GM19193 (cell line): ENCODE results near the gene UPF2.

Source experiments
- POLR2A ChIP-seq: IDR thresholded peaks from 4 replicates; pipeline ENCODE4 v1.6.1; 2011; ENCODE audit not compliant: insufficient read depth, insufficient read length; ENCODE audit errors: extremely low read depth

UPF2 gene

DNA sequence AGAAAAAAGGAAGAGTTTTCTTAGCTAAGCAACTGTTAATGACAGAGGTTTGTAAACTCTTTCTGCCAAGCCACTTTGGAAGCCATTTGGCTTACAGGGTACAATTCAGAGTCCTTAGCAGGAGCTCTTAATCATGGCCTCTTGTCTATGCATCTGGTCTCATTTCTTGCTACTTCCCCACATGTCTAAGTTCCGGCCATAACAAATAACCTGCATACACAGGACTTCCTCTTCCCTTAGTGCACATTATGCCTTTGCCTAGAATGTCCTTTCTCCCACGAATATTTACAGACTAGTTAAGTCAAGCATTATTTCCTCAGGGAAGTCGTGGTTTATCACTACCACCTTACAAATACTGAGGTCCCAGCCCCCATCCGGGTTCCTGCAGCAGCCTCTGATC, 8.6 kb upstream of the UPF2 start:
- TF ChIP-seq POLR2A, result no peak

DNA sequence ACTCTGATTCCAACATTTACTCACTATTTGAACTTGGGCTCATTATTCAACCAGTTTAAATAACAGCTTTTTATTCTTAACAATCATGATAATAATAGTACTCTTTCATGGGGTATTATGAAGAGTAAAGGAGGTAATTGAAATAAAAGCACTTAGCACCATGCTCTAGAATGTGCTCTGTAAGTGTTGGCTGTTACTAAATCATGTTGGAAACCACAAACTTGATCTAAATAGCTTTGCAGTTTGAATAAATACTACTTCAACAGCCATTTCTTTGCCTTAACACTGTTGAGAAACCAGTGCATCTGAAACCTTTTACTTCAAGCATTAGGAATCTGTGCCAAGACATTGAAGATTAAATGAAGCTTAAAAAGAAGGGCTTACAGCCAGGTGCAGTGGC, 7.9 kb upstream of the UPF2 start:
- TF ChIP-seq POLR2A, result no peak

DNA sequence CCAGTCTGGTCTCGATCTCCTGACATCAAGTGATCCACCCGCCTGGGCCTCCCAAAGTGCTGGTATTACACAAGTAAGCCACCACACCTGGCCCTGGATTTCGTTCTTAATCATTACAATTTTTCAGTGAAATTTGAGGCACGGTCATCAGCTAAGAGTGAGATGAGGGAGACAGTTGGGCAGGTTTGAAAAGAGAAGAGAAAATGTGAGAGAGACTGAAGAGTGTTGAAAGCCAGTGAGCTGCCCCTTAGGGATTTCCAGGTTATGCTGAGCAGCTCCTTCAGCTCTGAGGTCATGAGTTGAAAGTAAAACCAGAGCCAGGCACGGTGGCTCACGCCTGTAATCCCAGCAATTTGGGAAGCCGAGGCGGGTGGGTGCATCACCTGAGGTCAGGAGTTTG, 5.9 kb upstream of the UPF2 start:
- TF ChIP-seq POLR2A, result no peak

DNA sequence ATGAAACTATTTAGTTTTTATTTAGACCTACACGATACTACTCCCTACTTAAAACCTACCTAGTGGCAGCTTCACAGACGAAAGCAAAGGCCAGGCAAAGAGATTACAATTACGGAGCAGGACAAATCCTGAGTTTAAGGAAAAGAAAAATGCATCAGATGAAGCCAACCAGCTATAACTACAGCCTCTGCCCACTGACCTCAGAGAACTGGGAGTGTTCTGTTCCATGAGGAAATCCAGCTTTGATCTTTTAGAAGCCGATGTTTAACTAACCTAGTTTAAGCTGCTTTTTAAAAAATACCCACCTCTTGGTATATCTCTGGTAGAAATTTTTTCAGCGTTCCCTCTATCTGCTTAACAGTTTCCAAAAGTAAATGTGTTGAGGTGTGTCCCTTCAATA, 3.0 kb upstream of the UPF2 start:
- no peak for TF ChIP-seq POLR2A

DNA sequence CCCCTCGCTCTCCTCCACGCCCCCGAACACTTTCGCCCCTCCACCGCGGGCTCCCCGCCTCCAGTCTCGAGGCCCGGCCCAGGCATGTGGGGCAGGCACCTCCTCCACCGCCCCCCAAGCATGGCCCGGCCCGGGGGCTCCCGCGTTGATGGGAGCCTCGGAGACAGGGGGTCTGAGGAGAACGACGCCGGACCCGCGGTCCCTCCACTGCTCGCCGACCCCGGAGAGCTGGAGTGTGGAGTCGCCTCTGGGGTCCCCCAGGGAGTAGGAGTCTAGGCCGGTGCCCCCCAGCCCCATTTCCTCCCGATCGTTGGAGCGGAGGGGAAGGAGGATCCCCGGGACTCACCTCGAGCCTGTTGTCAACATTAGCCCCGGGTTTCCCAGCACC, 206 bp downstream of the UPF2 start:
- peak; percentile 54 for TF ChIP-seq POLR2A

DNA sequence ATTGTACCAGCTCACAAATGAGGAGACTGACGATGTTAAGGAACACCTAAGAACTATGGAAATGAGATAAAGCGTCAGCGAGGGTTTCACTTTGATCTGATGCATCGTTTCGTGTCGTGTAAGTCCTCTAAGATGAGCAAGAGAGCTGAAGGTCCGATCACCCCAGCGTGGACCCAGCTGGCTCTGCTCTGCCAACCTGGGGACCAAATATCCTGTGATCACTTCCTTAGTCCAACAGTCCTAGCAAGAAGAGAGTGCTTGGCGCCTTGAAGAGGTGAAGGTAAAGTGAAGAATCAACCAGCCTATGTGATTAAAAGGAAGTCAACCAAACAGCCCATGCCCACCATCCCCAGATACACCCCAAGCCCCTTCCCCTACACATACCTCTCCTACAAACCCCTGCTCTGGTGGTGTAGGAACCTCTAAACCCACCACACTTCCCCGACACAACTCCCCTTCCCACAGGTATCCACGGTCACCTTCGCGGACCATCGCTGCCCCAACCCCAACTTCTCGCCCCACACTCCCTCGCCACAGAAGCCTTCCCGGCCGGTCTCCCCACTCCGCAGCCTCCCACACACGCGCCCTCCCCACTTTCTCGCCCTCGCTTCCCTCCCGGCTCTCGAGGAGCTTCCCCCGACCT, 722 bp downstream of the UPF2 start:
- peak; percentile 52 for TF ChIP-seq POLR2A

DNA sequence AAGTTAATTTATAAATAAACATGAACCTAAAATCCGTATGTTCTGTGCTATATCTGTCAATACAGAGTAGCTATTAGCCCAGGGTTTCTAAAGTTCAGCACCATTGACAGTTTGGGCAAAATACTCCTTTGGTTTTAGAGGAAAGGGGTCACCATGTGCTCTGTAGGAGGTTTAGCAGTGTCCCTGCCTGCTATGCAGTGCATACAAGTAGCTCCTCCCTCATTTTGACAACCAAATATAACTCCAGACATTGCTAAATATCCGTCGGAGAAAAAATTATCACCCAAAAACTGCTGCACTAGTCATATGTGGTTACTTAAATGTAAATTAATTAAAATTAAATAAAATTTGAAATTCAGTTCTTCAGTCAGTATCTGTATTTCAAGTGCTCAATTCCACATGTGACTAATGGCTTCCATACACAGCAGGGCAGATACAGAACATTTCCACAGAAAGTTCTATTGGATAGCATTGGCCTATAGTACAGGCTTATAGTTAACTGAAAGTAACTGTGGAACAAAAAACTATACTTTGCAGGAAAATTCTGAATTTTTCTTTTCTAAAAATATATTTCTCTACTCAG, 6.4 kb downstream of the UPF2 start:
- no peak for TF ChIP-seq POLR2A

DNA sequence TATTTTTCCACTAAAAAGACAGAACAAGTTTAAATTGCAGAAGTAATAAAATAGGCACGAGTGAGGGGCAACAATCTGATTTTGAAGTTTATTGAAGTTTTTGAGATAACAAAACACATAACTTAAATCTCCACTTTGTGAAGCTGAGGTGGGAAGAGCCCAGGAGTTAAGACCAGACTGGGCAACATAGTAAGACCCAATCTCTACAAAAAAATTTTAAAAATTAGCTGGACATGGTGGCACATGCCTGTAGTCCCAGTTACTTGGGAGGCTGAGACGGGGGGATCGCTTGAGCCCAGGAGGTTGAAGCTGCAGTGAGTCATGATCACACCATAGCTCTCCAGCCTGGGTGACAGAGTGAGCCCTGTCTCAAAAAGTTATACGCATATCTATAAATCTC, 11.2 kb downstream of the UPF2 start:
- TF ChIP-seq POLR2A, result no peak

DNA sequence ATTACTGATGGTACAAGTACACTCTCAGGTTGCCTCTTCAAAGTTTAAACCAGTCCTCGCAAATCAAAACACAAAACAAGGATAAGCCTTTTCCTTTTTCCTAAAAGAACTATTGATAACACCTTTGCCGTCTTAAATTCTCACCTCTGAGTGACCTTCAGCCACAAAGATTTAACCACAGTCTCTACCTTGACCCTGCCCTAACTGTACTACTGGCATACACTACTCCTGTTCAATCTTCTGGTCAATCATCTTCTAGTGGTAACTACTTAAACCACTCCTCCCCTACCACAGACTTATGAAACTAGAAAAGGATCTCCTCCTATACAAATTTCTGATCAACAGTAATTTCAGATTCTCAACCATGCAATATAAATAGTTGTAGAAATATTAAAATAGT, 15.1 kb downstream of the UPF2 start:
- TF ChIP-seq POLR2A, result no peak

DNA sequence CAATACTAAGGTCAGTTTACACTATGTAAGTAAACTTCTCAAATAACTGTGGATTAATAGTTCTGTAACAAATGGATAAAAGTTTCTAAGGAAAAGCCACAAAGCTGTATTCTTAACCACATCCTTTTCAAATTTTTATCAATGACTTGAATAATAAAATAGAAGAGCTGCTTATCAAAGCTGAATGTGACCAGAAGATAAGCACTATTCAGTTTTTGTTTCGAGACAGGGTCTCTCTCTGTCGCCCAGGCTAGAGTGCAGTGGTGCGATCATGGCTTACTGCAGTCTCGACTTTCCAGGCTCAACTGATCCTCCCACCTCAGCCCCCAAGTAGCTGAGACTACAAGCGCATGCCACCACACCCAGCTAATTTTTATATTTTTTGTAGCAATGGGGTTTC, 17.0 kb downstream of the UPF2 start:
- TF ChIP-seq POLR2A, result no peak

DNA sequence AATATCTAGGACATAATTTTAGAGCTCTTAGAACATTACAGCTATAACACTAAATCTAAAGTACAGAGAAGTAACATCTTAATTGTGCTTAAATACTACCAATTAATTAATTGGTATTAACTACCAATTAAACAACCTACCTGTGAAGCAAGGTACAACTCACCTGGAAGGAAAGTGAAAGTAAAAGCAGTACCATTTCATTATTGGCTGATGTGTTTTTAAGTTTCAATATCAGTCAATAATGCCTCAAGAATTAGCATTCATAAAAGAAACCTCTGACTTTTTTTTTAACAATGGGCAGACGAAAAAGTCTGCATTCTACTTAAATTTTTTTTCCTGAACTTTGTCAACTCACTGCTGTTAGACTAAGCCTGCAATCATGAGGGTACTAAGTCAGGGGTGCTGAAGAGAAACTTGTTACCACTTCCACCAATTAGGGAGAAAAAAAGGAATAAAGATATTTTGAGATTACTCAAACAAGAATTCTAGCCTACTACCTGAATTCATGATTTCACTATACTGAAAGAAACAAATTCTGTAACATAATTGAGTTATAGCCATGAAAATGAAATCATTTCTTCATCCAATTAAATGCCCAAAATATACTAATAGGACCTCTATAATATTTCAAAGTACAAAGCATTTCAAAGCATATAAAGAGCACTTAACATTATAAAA, 19.9 kb downstream of the UPF2 start:
- TF ChIP-seq POLR2A, result no peak

DNA sequence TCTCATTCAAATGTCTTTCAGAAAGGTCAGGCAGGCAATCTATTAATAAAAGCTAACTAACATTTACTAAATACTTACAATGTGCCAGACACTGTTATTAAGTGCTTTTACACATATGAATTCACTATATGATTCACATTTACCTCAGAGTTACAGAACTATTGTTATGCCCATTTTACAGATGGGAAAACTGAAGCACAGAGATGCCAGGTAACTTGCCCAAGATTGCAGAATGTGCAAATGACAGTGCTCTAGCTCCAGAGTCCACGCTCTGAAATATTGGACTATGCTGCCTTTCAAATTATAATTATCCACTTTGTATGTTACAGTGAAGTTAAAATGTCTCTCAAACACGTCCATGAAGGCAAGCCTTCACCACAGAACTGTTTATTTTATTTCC, 22.0 kb downstream of the UPF2 start:
- TF ChIP-seq POLR2A, result no peak

DNA sequence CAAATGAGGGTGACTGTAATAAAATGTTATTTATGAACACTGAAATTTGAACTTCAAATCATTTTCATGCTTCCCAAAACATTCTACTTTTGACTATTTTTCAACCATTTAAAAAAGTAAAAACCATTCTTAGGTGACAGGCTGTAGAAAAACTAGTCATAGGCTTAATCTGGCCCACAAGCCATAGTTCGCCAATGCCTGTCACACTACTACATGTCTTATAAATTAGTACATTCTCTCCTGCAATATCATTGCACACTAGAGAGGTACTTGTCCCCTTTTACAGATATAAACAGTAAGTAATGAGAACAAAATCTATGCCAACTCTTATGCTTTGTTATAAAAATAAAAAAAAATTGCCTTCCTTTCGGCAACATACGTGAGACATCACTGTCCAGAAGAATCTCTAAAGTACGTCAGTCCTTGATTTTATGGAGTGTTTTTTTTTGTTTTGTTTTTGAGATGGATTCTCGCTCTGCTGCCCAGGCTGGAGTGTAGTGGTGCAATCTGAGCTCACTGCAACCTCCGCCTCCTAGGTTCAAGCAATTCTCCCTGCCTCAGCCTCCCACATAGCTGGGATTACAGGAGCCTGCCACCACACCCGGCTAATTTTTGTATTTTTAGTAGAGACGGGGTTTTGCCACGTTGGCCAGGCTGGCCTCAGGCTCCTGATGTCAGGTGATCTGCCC, 23.2 kb downstream of the UPF2 start:
- no peak for TF ChIP-seq POLR2A

DNA sequence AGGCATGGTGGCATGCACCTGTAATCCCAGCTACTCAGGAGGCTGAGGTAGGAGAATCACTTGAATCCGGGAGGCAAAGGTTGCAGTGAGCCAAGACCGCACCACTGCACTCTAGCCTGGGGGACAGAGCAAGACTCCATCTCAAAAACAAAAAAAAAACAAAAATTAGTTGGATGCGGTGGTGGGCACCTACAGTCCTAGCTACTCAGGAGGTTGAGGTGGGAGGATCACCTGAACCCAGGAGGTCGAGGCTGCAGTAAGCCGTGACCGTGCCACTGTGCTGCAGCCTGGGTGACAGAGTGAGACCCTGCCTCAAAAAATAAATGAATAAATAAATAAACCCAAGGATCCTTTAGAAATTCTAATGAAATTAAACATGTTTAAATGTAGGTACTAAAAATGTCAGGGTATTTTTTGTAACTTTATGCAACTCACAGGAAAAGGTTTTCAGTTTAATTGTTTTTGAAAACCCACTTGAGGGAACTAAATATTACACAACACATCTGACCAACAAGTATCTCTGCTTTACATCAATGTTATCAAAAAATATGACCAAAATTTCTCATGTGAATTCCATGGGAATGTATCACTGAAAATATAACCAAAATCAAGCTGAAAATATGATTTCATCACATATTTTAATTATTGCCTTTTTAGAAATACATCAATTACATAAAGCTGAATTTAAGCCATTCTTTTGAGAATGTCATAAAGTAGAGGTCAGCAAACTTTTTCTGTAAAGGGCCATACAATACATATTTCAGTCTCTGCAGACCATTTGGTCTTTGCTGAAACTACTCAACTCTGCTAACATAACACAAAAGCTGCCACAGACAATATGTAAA, 23.9 kb downstream of the UPF2 start:
- no peak for TF ChIP-seq POLR2A

DNA sequence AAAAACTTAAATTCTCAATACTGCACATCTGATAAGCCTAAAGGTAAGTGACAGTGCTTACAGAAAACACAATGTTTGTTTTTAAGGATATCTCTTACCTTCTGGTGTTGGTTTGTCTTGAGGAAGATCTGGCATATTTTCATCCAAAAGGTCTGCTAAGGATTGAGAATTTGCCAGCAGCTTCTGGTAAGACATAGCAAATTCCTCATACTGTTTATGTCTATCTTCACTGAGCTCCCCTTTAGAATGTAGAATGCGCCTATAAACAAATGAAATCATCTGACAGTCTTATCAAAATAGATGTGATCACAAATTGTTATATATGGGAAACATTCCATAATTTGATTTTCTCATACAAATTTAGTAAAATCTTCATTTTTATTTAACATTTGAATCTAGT, 28.7 kb downstream of the UPF2 start:
- no peak for TF ChIP-seq POLR2A
